Measurements from ENCODE around the gene ARFGEF3.

DNA sequence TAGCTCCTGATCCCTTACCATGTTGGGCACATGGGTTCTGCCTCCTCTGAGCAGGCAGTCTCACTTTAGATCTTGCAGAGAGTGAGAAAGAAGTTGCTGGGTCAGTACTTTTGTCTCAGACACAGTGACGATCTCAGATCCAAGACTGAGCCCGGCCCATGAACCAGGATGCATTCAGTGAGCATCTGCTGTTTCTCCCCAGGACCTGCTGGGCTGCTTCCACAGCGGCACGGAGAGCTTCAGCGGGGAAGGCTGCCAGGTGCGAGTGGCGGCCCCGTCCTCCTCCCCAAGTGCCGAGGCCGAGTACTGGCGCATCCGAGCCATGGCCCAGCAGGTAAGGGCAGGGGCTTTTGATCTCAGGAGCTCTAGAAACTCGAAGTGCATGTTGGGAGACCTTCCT lies 162.1 kb downstream of the ARFGEF3 start:
- TF ChIP-seq EP300 (IDR thresholded peaks at IDR 0.05) (no peak), POLR2AphosphoS5 (IDR thresholded peaks at IDR 0.05) (no peak)
- TF ChIP-seq, protein P1, sequence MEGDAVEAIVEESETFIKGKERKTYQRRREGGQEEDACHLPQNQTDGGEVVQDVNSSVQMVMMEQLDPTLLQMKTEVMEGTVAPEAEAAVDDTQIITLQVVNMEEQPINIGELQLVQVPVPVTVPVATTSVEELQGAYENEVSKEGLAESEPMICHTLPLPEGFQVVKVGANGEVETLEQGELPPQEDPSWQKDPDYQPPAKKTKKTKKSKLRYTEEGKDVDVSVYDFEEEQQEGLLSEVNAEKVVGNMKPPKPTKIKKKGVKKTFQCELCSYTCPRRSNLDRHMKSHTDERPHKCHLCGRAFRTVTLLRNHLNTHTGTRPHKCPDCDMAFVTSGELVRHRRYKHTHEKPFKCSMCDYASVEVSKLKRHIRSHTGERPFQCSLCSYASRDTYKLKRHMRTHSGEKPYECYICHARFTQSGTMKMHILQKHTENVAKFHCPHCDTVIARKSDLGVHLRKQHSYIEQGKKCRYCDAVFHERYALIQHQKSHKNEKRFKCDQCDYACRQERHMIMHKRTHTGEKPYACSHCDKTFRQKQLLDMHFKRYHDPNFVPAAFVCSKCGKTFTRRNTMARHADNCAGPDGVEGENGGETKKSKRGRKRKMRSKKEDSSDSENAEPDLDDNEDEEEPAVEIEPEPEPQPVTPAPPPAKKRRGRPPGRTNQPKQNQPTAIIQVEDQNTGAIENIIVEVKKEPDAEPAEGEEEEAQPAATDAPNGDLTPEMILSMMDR (IDR thresholded peaks at IDR 0.05) = no peak
